Measurements from ENCODE around the gene STYX. TPM values are rescaled to one million over a fixed set of nuclear protein-coding genes. Genes with fewer than 3 reads are reported as not detected.

STYX gene
- total RNA-seq, 1 experiment from 2014 or later = 24.0 TPM

- H3K27ac ChIP-seq (ENCODE audit: insufficient read length, low read depth, low read length) = no peak overlapping the region
- H2AK5ac ChIP-seq (ENCODE audit: insufficient read length, low read length) = no peak overlapping the region
- no peak overlapping the region for H3K23ac ChIP-seq (ENCODE audit: insufficient read length, low read depth, low read length)
- Mint-ChIP-seq H3K27ac (no peak overlapping the region), H3K9me3 (no peaks in the 10 kb centered on the region; a peak in 1 of 5 replicates), H3K27me3 (ENCODE audit: low read depth) (no peaks in the 10 kb centered on the region), H3K4me3 (no peak overlapping the region), H3K4me1 (peaks cover 7 to 8% of the 10 kb centered on the region in 2 experiments; a peak in 3 of 4 replicates), H3K36me3 (ENCODE audit: insufficient read depth in 1 of 3, low read depth in 3 of 3) (no peaks in the 10 kb centered on the region)
- no peak overlapping the region for H3K4me2 ChIP-seq (ENCODE audit: insufficient read depth, insufficient read length, low read length)
- TF ChIP-seq CTCF (conservative IDR thresholded peaks at IDR 0.05) = no peak
- no peak overlapping the region for H3K18ac ChIP-seq (ENCODE audit: insufficient read length, low read depth, low read length)
- H3K9me3 ChIP-seq (ENCODE audit: control insufficient read depth, low read depth, low read length) = no peaks in the 10 kb centered on the region
- H4K5ac ChIP-seq (ENCODE audit: insufficient read length, low read depth, low read length) = no peak overlapping the region
- no peak overlapping the region for H3T11ph ChIP-seq (ENCODE audit: low read length)
- no peak overlapping the region for H3K56ac ChIP-seq (ENCODE audit: insufficient read length, low read depth, low read length)
- H4K91ac ChIP-seq (ENCODE audit: insufficient read length, low read depth, low read length) = no peak overlapping the region
- H3K27me3 ChIP-seq (ENCODE audit: insufficient read depth, low read length) = no peaks in the 10 kb centered on the region
- H3K79me1 ChIP-seq (ENCODE audit: insufficient read depth, low read depth, low read length, poor library complexity, severe bottlenecking) = no peaks in the 10 kb centered on the region
- H2BK120ac ChIP-seq (ENCODE audit: low read depth, low read length, poor library complexity, severe bottlenecking) = no peak overlapping the region
- no peaks in the 10 kb centered on the region for H3K23me2 ChIP-seq (ENCODE audit: insufficient read length, low read depth, low read length, poor library complexity, severe bottlenecking)
- no peak overlapping the region for H3K9ac ChIP-seq (ENCODE audit: extremely low read depth, insufficient read length, low read length)
- H3K79me2 ChIP-seq (ENCODE audit: insufficient read depth, low read length) = no peaks in the 10 kb centered on the region
- no peak overlapping the region for H3K4ac ChIP-seq (ENCODE audit: low read depth, low read length)
- no peak for DNase-seq
- no peak overlapping the region for H2BK20ac ChIP-seq (ENCODE audit: low read depth, low read length, poor library complexity, severe bottlenecking)
- no peak overlapping the region for H2BK15ac ChIP-seq (ENCODE audit: low read depth, low read length)
- no peaks in the 10 kb centered on the region for H4K20me1 ChIP-seq (ENCODE audit: control insufficient read depth, insufficient read depth, insufficient read length)
- H4K8ac ChIP-seq (replicated peaks; ENCODE audit: insufficient read length, low read depth, low read length) = no peak overlapping the region
- no peak overlapping the region for H2BK12ac ChIP-seq (ENCODE audit: insufficient read length, low read depth, low read length)
- H2BK5ac ChIP-seq (ENCODE audit: insufficient read length, low read length) = no peak overlapping the region
- H3K14ac ChIP-seq (ENCODE audit: insufficient read depth, low read length) = no peak overlapping the region
- no CpG with 5 or more reads among the region's 1 CpG for WGBS (ENCODE audit: extremely low coverage, insufficient read length, low lambda C conversion rate)
- no peaks in the 10 kb centered on the region for H3K4me1 ChIP-seq (ENCODE audit: insufficient read depth, low read length)
- H2AFZ ChIP-seq (ENCODE audit: low read length) = no peak overlapping the region
These were observed 78.1 kb downstream of the STYX start for GRCh38 chr14:52808101-52808500.

Measured in H9 (cell line).